Measurements from ENCODE around the gene VSIG10L.

GRCh38 chr19:51294977-51295375 lies 47.0 kb downstream of the VSIG10L start:
- TF ChIP-seq CTCF (optimal IDR thresholded peaks at IDR 0.05 in 1 of 3, IDR thresholded peaks at IDR 0.05 in 1 of 3, conservative IDR thresholded peaks at IDR 0.05 in 1 of 3; ENCODE audit: extremely low read depth in 1 of 3, insufficient read depth in 2 of 3, low read length in 3 of 3): no peak
- TF ChIP-seq EZH2 (IDR thresholded peaks at IDR 0.05; ENCODE audit: low read length): no peak

Data from keratinocyte (primary cell).